Stomach smooth muscle (tissue), 2 donors: ENCODE results near the gene HSF4.

Experiments used
- H3K27ac ChIP-seq: one replicate; pipeline ENCODE4 v1.7.0; 2013; ENCODE audit warnings: mild to moderate bottlenecking, low read length, inconsistent platforms
- H3K27me3 ChIP-seq, 2 donors: one replicate each; pipeline ENCODE4 v1.7.0; 2013; ENCODE audit warnings: low read length in 2 of 2; ENCODE audit not compliant: insufficient read depth in 2 of 2, control insufficient read depth in 1 of 2
- H3K36me3 ChIP-seq, 2 donors: one replicate each; pipeline ENCODE4 v1.7.0; 2013; ENCODE audit warnings: low read length in 2 of 2; ENCODE audit not compliant: control insufficient read depth in 2 of 2, insufficient read depth in 2 of 2
- H3K4me1 ChIP-seq: one replicate; pipeline ENCODE4 v1.7.0; 2013; ENCODE audit warnings: low read length; ENCODE audit not compliant: control insufficient read depth, insufficient read depth
- H3K4me3 ChIP-seq, 2 donors: one replicate each; pipeline ENCODE4 v1.7.0; 2013; ENCODE audit warnings: low read length in 2 of 2
- H3K9ac ChIP-seq, 2 donors: one replicate each; pipeline ENCODE4 v1.7.0; 2013; ENCODE audit warnings: low read length in 2 of 2, mild to moderate bottlenecking in 1 of 2
- H3K9me3 ChIP-seq, 2 donors: one replicate each; pipeline ENCODE4 v1.7.0; 2013; ENCODE audit warnings: low read length in 2 of 2; ENCODE audit not compliant: control insufficient read depth in 2 of 2
- donor health status: healthy.
- donor health status: Pancreatic carcinoma.

HSF4 gene

DNA sequence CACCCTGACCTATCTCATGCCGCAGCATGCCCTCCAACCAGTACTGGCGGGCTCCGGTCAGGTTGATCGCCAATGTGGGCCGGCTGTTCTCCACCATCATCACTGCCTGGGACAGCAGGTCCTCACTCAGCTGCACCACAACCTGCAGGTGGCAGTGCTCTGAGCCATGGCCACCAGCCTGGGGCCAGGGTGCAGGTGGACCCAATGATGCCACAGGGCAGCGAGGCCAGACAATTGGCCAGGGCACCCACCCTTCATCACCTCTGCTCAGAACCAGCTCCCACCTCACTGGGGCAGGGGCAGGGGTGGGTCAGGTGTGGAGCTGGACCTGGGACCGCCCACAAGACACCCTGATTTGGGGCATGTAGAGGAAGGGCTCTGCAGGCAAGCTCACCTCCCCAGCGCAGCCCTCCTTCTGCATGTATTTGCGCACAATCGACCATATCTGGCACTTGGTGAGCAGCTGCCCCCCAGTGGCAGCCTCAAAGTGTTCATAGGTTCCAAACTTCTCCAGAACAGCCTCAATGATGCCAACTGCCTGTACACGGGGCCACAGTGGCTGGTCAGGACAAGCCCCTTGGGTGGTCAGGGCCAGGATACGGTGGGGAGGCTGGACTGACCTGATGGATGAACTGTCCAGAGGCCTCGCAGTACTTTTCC, 15.0 kb downstream of the HSF4 start:
- Histone ChIP-seq H3K9ac (no peak overlapping the region), H3K36me3 (peaks cover 0 to 2% of the 10 kb centered on the region in 2 donors), H3K27ac (no peak overlapping the region), H3K4me3 (no peak overlapping the region), H3K27me3 (no peaks in the 10 kb centered on the region), H3K4me1 (peaks cover 57% of the 10 kb centered on the region), H3K9me3 (no peaks in the 10 kb centered on the region)

GRCh38 chr16:67180166-67180565, 15.6 kb downstream of the HSF4 start:
- H3K27ac ChIP-seq, result no peak overlapping the region
- H3K36me3 ChIP-seq, result peaks cover 0 to 2% of the 10 kb centered on the region in 2 donors
- H3K9ac ChIP-seq, result no peak overlapping the region
- H3K4me3 ChIP-seq, result no peak overlapping the region
- peaks cover 57% of the 10 kb centered on the region for H3K4me1 ChIP-seq
- H3K9me3 ChIP-seq, result no peaks in the 10 kb centered on the region
- no peaks in the 10 kb centered on the region for H3K27me3 ChIP-seq

- no peak overlapping the region for H3K9ac ChIP-seq
- H3K4me3 ChIP-seq, result no peak overlapping the region
- H3K27ac ChIP-seq, result peak overlapping the region; percentile 46
- no peaks in the 10 kb centered on the region for H3K27me3 ChIP-seq
- H3K9me3 ChIP-seq, result no peaks in the 10 kb centered on the region
- no peaks in the 10 kb centered on the region for H3K36me3 ChIP-seq
- peaks cover 56% of the 10 kb centered on the region for H3K4me1 ChIP-seq
These were observed 16.8 kb downstream of the HSF4 start for GRCh38 chr16:67181346-67181745.

DNA sequence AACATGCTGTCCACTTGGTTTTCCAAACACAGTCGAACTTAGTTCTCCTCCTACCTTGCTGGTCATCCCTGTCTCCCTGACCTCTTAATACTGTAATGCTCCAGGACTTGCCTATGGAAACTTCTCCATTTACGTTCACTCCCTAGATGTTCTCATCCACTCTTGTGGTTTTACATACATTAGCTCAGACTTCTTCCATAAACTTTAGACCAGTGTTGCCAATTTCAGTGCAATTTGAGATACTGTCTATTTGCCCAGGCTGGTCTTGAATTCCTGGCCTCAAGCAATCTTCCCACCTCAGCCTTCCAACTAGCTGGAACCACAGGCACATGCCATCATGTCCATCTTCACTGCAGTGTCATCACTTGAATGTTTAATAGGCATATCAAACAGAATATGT, 17.7 kb downstream of the HSF4 start:
- H3K9ac ChIP-seq, result no peak overlapping the region
- no peaks in the 10 kb centered on the region for H3K36me3 ChIP-seq
- no peak overlapping the region for H3K4me3 ChIP-seq
- H3K9me3 ChIP-seq, result no peaks in the 10 kb centered on the region
- peaks cover 56% of the 10 kb centered on the region for H3K4me1 ChIP-seq
- no peaks in the 10 kb centered on the region for H3K27me3 ChIP-seq
- no peak overlapping the region for H3K27ac ChIP-seq

GRCh38 chr16:67183284-67183626, 18.7 kb downstream of the HSF4 start:
- peak overlapping the region; percentile 75 to 86 for H3K4me3 ChIP-seq
- peak overlapping the region; percentile 92 for H3K27ac ChIP-seq
- peaks cover 46% of the 10 kb centered on the region for H3K4me1 ChIP-seq
- no peaks in the 10 kb centered on the region for H3K36me3 ChIP-seq
- no peaks in the 10 kb centered on the region for H3K9me3 ChIP-seq
- H3K9ac ChIP-seq, result peak overlapping the region; percentile 79 to 94
- H3K27me3 ChIP-seq, result no peaks in the 10 kb centered on the region

GRCh38 chr16:67183627-67184452, 19.3 kb downstream of the HSF4 start, which contains the start of gene MATCAP1:
MATCAP1 (minus strand) TSS chr16:67183963; CDS start chr16:67180610, 3,353 bp downstream.
- Histone ChIP-seq H3K9me3 (no peaks in the 10 kb centered on the region), H3K36me3 (no peaks in the 10 kb centered on the region), H3K27ac (peak within 1 kb of the TSS; percentile 92), H3K9ac (peak within 1 kb of the TSS; percentile 79 to 94), H3K27me3 (no peaks in the 10 kb centered on the region), H3K4me3 (peak within 1 kb of the TSS; percentile 75 to 86), H3K4me1 (peaks cover 41% of the 10 kb centered on the region)

- H3K36me3 ChIP-seq, result no peaks in the 10 kb centered on the region
- H3K9ac ChIP-seq, result peak overlapping the region in 1 of 2 donors; percentile 79
- peak overlapping the region; percentile 92 for H3K27ac ChIP-seq
- peaks cover 40% of the 10 kb centered on the region for H3K4me1 ChIP-seq
- H3K27me3 ChIP-seq, result no peaks in the 10 kb centered on the region
- H3K4me3 ChIP-seq, result peak overlapping the region; percentile 75 to 86
- H3K9me3 ChIP-seq, result no peaks in the 10 kb centered on the region
These were observed 20.0 kb downstream of the HSF4 start for GRCh38 chr16:67184453-67184994.

DNA sequence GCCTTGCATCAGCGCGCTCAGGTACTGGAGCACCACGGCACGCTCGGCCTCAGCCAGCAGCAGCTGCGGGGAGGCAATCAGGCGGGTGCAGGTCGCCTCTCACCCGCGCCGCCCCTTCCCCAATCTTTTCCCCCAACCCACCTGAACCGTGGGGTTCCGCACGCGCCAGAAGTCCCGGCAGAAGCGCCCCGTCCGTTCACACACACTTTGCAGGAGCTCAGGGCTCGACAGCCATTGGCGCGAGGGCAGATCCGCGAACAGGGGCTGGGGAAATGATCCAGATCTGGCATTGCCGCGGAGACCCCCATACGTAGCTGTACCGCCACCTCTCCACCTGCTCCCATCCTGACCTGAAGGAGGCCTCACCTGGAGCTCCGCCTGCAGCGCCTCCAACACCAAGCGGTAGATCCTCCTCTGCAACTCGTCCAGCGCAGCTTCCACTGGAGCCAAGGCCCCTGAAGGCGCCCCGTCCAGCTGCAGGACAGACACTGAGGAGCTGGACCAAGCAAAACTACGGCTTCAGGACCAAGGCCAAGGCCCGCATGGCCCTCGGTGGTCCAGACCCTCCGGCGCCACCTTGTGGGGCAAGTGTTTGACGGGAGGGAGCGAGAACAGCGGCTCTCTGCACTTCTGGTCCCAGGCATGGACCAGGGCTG, 20.6 kb downstream of the HSF4 start:
- Histone ChIP-seq H3K27ac (no peak overlapping the region), H3K36me3 (no peaks in the 10 kb centered on the region), H3K4me3 (peak overlapping the region; percentile 7 to 86), H3K4me1 (peaks cover 40% of the 10 kb centered on the region), H3K9ac (peak overlapping the region in 1 of 2 donors; percentile 47), H3K27me3 (no peaks in the 10 kb centered on the region), H3K9me3 (no peaks in the 10 kb centered on the region)

DNA sequence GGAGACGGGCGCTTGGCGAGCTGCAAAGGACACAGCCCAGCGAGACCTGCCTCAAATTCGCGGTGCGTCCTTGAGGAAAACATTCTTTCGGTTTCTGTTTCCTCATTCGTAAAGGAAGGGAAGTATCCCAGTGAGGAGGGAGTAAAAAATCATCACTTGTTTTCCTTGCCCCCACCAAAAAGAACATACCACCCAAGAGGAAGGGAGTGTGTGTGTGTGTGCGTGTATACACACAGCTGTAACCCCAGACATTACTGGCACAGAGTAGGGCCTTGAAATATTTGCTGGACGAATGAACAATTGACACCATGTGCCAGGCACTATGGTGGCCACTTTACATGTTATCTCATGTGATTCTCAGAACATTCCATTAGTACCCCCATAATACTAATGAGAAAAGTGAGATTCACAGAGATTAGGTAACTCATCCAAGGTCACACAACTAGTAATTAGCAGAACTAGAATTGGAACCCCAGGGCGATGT, 21.1 kb downstream of the HSF4 start:
- peaks cover 40% of the 10 kb centered on the region for H3K4me1 ChIP-seq
- no peaks in the 10 kb centered on the region for H3K36me3 ChIP-seq
- peak overlapping the region in 1 of 2 donors; percentile 47 for H3K9ac ChIP-seq
- no peak overlapping the region for H3K27ac ChIP-seq
- H3K9me3 ChIP-seq, result no peaks in the 10 kb centered on the region
- no peaks in the 10 kb centered on the region for H3K27me3 ChIP-seq
- H3K4me3 ChIP-seq, result peak overlapping the region; percentile 2 to 86

DNA sequence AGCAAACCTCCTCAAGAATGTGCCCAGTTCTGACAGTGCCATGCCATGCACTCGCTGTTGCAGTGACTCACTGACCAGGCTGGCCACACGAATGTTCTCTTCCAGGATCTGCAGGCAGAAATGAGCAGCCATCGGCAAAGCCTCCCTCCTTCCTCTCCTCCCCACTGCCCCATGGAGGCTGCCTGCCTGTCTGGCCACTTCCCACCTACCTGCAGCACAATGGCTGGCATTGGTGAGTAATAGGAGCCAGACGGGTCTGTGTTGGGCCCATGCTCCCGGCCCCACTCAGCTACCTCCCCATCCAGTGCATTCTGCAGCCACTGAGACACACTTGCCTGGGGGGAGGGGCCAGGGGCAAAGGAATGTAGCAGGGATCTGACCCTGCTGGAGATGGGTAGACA, 22.0 kb downstream of the HSF4 start:
- Histone ChIP-seq H3K4me3 (no peak overlapping the region), H3K9me3 (no peaks in the 10 kb centered on the region), H3K9ac (no peak overlapping the region), H3K27me3 (no peaks in the 10 kb centered on the region), H3K4me1 (peaks cover 35% of the 10 kb centered on the region), H3K27ac (no peak overlapping the region), H3K36me3 (no peaks in the 10 kb centered on the region)
